ENCODE results near the gene VEZF1.
"Not testable (repeated sequence)": the region's sequence is repeated elsewhere in the genome, so short reads cannot be mapped to it uniquely, and the experiment has no call there.

Gene VEZF1

DNA sequence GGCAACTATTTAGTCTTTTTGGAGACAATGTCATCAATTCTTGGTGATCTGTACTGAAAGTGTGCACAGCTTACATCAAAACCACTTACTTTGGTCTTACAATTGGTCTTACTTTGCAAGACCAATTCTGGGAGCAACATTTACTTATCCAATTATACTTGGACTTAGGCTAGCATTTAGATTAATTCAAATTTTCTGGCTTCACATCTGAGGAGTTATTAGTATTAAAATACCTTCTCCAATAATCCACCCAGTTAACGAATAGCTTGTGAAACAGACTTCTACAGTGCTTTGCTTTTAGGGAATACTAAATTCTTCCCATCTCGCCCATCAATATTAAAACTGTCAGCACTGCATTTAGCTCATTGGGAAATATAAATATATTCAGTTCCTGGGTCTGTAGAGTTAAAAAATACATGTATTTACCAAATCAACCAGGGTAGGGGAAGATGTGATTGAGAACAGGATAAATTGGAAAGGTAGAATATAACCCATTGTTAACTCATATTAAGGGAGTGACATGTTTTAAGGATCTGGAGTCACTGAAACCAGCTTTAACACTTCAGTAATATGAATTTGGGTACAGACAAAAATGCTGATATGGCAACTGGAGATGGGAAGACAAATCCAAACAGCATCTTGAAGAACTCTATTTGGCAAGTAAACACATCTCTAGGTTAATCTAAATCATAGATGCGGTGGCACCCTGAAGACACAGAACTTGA, 9.2 kb upstream of the VEZF1 start:
- DNase-seq, result no peak

DNA sequence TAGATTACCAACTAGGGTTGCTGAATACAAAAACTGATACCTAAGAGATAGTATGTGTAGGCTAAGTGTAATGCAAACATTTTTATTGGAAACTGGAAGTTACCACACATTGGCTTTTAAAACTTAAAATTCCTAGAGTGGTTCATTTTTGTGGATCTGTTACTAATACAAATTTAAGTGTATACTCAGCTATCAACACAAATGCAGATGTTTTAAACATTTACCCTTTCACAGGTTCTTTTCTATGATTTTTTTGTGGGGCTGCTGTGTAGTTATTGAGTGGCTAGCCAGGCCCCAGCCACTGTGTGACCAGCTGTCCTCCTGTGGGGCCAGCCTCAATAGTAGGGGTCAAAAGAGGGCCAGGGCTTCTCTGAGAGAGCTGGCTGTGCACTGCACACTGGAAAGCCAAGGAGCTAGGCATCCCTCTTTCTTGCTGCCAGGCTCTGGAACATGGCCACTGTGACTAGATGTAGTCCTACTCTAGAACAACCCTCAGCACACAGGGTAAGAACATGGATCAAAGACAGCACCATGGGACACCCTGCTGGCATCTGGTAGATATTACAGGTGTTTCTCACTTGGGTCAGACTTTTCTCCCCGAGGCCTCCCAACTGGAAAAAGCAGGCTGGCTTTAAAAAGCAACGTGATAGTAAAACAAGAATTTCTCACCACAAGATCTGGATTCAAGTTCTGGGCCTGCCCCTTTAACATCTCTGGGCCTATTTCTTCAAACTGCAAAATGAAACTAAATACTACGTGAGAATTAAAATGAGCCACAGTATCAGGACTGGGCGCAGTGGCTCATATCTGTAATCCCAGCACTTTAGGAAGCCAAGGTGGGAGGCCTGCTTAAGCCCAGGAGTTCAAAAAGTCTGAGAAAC, 7.3 kb upstream of the VEZF1 start:
- peak; percentile 63 for DNase-seq

DNA sequence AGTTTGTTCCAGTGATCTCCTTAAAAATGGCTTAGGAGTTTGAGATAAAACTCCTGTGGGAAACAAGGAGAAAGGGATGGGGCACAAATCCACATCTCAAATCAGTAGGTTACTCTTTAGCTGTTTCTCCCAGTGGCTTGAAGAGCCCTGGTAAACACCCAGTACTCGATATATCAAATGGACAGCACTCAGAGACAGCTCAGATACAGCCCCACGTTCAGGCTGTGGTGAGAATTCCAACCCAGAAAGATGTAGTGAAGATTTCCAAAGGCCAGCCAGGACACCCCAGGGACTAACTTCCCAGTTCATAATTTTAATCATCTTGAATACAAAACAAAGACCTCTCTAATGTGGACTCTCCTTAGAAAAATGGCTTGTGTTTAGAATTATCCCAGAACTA, 6.4 kb upstream of the VEZF1 start:
- DNase-seq, result no peak

DNA sequence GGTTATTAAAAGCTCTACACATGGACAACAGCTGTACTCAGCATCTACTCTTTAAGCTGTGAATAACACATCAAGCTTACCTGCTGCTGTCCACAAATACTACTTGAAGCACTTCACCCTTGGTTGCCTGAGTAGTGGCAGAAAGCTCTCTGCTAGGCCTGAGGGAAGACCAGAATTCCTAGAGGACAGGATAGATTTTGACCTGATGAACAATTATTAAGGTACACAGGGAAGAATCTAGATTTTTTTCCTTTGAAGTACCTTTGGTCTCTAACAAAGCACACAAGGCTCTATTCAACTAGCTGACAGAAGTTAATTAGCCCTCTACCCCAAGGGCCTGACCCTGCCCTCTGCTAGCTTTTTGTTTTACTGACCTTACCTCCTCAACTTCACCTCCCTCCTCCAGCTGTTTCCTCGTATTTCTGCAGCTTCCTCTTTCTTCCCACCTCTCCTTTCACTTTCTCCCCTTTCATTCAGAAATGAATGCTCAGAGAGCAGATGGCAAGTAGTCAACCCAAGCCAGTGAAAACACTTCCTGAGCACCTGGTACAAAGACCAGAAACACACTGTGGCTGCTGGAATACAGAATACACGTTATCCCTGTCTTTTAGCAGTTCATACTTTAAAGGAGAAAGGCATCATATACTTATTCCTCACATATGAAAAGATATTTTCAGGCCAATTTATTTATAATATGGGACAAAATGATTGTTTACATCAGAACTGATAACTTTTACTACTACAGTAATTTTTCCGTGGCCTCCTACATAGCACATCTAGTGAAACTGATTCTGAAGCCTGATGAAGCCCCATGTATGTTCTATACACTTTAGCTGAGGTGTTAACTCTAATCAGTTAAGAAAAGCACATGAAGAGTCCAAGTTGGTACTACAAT, 5.7 kb upstream of the VEZF1 start:
- no peak for DNase-seq

DNA sequence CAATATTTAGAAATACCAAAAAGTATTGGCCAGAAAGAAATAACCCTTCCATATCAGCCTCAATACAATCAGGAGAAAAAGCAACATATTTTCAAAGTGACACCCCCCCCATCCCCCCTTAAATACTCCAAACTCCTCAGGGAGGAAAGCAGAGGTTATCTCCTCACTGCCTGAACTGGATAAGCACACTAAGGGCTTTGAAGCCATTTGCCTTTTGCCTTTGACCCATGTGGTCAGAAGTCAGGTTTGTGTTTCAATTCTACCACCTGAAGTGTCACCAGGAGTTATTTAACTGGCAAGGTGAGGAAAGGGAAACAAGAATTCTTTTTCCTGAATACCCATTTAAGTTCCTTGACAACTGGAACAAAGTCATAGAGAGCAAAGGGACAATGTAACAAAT, 3.5 kb upstream of the VEZF1 start:
- no peak for DNase-seq

DNA sequence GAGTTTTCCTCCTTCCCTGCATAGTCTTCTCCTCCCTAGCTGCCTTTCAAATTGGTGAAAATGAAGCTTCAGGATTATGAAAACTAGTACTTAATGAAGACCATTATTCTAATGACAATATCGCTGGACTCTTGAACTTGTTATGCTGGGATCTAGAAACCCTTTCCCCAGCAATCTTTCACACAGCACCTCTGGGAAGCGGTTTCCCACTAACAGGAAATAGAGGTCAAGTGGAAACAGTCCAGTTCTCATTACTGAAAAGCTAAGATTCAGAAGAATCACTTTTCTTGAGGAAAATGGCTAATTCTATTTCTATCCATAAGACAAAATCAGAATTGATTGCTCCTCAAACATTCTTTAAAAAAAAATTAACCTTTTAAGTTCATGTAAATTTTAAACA, 2.0 kb upstream of the VEZF1 start:
- DNase-seq, result no peak

DNA sequence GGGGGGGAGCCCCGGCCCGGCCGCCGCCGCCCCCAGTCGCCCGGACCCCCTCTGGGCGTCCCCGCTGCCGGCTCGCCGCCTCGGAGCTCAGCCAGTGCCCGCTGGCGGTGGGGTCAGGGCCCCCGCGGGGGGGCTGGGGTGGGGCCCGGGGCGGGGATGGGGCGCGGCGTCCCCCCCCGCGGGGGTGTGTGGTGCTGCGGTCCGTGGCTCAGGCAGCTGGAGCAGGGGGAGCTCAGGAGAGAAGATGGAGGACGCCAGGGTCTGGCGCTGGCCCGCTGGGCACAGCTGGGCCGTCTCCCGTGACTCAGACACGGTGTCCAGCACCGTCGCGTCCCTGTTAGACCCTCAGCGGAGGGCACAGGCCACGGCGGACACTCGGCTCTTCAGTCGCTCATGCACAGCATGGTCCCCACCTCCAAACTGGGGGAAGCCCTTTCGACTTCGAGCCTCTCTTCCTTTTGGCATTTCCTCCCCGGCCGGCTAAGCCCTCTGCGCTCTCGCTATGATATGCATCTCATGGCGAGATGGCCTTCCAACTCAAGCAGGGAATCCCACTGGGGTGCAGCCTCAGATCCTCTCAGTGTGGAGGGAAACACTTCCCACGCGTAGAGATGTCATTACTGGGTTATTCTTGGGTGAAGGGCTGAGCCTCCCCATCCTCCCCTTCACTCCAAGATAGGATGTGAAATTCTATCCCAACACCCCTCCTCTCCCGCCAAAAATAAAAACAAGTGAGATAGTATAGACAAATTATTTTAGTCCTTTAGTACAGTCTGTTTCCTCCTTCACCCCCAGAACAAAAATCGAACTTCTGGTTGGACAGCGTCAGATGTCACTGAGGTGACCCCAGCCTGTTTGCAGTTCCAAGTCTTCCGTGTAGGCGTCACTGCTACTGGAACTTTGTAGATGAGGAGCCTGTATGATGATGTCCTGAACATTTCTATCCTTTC, 522 bp upstream of the VEZF1 start:
- DNase-seq, result peak; percentile 87

DNA sequence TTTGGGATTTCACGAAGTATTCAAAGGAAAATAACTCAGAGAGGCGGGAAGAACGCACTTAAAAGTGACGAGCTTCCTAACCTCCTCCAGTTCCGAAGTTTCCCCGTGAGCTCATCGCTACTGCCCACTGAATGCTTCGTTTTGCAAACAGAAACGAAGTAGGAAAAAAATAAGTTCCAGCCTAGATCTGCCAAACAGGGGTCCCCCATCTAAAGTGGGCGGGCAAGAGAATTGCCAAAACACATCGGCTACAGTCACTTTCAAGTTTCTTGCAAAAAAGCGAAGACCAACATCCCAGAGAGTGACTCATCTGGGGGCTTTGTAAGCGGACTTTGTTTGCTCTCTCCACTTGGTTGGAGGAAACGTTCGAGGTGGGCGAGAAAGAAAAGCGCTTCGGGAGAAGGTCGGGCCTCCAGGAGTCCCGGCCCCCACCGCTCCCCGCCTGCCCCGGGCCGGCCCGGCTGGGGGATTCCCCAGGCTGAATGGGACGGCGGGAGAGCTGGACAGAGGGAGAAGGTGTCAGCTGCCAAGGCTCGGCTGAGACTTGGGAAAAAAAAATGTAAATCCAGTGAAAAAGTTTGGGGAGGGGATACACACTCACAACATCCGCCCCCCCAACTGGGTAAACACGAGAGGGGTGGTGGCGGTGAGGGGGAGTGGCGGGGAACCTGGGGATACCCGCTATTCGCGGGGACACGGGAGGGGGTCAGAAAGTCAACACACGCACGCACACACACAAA, 1.0 kb downstream of the VEZF1 start:
- DNase-seq, result peak; percentile 65

DNA sequence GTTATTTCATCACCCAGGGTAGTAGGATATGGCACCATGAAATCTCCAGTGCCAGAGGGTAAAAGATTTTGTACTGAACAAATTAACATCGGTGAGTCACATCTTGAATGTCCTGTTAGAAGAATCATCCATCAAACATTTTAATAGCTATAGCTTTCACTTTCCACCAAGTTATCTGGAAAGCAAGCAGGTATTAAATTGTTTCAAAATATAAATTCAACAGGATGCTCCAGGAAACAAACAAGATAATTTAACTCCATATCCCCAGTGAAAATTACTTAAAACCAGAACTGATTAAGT, 2.4 kb downstream of the VEZF1 start:
- no peak for DNase-seq

DNA sequence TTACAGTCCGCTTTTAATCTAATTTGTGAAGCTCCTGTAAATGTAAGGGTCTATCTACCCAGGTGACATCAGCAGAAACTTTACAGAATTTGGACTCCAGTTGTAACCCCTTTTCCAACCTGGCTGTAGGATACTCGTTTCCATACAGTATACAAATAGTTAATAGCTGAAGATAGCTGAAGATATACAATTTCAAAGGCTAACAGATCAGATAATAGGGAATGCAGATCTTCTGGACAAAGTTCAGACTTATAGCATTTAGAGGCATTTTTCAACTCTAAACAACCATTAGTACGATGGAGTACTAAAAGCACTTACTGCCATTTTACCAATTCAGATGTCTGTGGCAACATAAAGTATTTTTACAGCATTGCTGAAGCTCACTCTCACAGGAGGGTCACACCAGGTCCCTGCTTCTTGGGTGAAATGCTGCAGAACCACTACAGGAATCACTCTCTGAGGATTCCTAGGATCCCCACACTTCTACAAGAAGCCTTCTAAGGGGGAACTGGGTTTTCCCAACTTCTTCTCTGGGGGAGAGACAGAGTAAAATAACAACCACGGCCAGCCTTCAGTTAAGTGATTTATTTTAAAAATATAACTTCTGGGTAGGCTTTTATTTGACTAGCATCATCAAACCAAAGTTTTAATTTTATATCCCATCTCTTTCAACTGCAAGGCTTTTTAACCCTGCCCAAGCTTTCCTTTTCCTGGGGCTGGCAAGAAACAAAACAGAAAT, 2.9 kb downstream of the VEZF1 start:
- no peak for DNase-seq

DNA sequence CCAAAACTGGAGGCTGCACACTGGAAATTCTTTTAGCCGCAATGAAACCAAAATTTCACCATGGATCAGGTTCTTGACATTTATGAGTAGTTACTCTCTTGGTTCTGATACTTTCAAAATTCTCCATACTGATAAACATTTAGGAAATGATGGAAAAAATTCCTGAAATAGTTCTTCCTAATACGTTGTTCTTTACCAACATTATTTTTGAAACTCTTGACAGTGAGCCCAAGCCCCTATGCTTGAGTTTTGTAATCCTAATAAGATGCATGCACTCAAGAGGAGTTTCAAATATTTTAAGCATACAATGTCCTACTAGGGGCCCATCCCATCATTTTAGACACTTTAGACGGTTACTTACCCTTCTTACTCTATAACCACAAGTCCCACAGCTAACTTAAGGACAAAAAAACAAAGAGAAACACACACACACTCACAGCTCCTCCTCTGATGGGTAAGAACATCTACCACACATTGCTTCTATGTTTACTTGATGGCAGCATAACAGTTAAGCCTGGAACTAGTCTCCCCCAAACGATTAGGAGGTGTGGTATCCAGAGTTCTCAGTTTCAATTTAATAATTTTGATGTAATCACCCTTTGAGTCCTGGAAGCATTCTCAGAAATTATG, 3.7 kb downstream of the VEZF1 start:
- no peak for DNase-seq

DNA sequence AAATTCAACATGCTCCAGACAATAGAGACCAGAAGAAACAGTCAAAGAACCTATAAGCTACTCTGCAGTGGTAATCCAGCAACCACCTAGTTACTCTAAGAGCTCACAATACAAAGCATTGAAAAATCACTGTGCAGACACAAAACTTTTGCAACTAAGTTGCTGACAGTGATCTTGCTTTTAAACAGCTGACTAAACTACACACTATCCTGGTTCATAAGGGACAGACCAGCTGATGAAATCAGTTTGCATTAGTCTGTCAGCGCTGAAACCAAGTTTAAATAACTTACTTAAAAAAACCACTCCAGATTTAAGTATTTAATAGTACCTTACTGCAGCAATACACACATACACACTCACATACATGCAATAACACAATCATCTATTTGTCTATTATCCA, 4.6 kb downstream of the VEZF1 start:
- DNase-seq, result no peak

DNA sequence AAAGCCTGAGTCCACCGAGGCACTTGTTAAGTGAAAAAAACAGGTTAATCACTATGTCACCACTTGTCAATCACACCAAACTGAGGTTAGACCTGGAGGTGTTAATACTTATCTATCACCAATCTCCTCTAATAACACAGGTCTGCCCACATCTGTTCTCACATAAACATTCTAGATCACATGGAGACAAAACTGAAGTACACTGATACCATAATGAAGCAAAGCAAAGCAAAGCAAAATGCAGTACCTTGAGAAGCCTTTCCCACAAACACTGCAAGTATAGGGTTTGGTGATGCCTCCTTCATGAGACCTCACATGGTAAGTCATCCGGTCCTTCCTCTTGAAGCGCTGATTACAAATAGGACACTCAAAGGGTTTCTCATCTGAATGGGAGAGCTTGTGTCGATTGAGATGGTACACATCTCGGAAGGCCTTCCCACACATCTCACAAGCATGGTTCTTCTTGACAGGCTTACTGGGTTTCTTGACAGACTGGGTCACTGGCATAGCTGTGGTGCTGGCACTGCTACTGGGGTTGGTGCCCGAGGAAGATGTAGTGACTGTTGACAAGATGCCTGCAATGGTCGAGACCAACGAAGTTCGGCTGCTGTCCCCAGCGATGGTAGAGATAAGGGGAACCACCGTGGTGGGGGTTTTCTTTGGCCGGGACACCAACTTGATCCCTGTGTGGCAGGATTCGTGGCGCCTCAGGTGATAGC, 5.4 kb downstream of the VEZF1 start:
- DNase-seq, result no peak

DNA sequence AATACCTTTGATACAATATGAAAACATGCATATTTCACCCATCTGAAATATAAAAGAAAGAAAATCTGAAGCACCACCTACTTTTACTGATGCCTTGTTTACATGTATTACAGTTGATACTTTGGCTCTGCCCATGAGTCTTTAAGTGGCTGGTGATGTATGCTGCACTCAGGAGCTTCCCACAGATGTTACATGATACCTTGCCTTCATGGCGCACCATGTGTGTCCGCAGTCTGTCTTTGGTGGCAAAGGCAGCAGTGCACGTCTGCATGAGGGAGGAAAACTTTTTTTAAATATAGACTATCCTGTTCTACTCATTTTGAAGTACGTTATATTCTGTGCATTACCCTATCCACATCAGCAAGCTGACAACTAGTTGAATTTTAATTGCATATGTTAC, 7.5 kb downstream of the VEZF1 start:
- no peak for DNase-seq

DNA sequence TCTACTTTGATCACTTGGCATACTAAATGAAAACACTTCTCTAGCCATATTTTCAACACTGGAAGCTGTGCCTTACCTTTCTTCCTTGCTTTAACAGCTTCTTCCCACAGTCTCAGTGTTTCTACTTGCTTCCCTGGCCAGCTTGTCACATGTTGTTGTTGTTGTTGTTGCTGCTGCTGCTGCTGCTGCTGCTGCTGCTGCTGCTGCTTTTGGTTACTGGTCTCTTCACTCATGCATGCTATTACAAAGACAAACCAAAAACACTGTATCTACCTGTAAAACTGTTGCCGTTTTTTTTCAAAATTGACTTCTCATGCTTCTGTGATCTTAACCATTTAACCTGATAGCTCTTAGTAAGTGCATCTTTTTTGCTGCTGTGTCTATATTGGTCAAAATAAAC, 9.0 kb downstream of the VEZF1 start:
- DNase-seq, result no peak

DNA sequence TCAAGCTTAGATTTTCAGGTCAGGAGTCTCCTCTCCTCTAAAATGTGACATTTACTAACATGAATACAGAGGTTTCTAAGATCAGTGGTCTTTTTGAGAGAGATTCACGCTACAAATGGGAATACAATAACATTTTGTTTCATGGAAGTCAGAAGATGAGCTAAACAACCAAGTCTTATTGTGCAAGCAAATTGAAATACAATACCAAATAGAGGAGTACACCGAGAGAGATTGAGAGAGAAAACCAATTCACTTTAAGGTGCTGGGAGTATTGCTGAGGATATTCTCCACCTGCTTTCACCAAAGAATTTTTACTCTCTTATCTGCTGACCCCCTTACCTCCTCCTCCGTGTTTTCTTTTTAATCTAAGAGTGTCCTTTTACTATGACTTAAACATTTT, 11.5 kb downstream of the VEZF1 start:
- no peak for DNase-seq

DNA sequence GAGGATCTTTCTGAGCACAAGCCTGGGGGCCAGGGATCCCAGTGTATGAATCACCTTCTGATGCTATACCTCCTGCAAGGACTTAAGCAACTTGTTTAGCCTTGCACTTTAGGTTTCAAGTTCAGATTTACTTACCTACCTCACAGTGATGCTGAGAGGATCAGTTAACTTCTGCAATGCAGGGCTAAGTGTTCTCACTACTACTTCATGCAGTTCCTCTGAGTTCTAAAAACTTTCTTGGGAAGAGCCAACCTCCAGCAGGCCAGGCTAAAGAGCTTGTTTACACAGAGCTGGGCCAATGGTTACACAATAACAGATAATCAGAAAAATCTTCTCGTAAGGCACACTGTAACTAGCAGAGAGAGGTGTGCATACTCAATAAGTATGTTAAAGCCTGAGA, 13.0 kb downstream of the VEZF1 start:
- no peak for DNase-seq

DNA sequence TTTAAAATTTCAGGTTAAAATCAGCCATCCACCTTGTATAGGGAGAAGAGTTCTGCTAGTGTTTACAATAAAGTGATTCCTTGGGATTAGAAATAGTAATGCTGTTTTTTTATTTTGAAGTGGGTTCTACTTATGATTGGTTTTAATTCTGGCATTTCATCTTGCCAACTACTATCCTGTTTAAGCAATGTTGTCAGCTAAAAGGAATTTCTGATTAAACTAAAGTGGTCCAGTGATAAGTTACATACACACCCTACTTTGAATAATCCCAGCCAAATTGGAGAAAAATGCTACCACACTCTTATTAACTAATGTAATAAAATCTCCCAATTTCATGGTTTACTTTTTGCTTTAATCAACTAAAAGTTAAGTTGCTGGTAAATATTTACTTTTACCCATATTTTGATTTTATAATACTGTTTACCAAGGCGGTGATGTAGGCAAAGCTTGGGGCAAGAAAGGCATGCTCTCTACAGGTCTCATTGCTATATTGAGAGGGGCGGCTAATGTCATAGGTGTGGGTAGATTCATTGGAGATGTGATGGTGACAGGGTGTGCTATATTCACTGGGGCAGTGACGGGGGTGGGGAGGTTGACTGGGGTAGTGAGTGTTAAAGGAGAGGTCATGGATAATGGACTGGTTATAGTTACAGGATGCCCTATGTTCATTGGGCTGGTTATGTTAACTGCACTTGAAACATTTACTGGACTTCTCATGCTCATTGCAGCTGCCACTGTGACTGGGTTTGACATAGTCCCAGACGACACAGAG, 13.8 kb downstream of the VEZF1 start:
- not testable (repeated sequence) for DNase-seq

DNA sequence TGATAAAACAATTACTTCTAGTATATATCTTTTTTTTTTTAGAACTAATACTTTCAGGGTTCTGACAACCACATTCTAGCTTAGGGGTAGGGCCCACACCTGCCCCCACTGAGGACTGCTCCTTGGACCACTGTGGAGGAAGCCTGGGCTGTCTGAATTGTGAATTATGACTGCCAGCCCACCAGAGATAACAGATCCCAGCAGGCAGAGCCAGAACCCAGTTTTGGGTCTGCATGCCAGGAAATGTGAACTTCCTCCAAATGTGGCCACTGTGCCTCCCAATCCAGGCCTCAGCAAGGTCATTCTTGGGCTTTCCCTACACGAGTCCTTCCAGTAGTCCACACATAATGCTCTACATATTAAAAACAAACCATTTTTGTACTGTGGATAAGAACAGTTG, 15.9 kb downstream of the VEZF1 start:
- no peak for DNase-seq
